Measurements from ENCODE around the gene TRAPPC13.
"Not testable (repeated sequence)": the region's sequence is repeated elsewhere in the genome, so short reads cannot be mapped to it uniquely, and the experiment has no call there.

TRAPPC13 gene

GRCh38 chr5:65674749-65675148, 49.9 kb downstream of the TRAPPC13 start:
- Histone ChIP-seq H2AFZ (ENCODE audit: low read depth, low read length, severe bottlenecking) (no peak overlapping the region), H3K9me2 (replicated peaks; ENCODE audit: insufficient read depth, low read length) (no peaks in the 10 kb centered on the region), H3K27me3 (ENCODE audit: low read length) (no peaks in the 10 kb centered on the region), H3K4me2 (ENCODE audit: low read depth, low read length, poor library complexity, severe bottlenecking) (no peak overlapping the region), H4K20me1 (ENCODE audit: low read depth, low read length) (no peaks in the 10 kb centered on the region), H3K27ac (ENCODE audit: low read depth, low read length) (no peak overlapping the region), H3K9me3 (ENCODE audit: insufficient read depth, low read length) (no peaks in the 10 kb centered on the region), H3F3A (ENCODE audit: insufficient read depth) (peaks cover 5% of the 10 kb centered on the region; the same call in 1 of the 2 replicates), H3K4me3 (ENCODE audit: insufficient read depth, low read length, poor library complexity, severe bottlenecking) (no peak overlapping the region), H3K9ac (ENCODE audit: low read length) (no peak overlapping the region), H3K79me2 (ENCODE audit: insufficient read depth, low read length) (no peaks in the 10 kb centered on the region), H3K36me3 (ENCODE audit: low read length) (no peaks in the 10 kb centered on the region)
- TF ChIP-seq CTCF (IDR thresholded peaks at IDR 0.05; ENCODE audit: insufficient read depth, low read length, poor library complexity, severe bottlenecking) (no peak), EZH2phosphoT487 (conservative IDR thresholded peaks at IDR 0.05; ENCODE audit: low read length) (no peak)

GRCh38 chr5:65676056-65676455, 51.2 kb downstream of the TRAPPC13 start:
- H3K9me3 ChIP-seq (ENCODE audit: insufficient read depth, low read length); H3K4me2 ChIP-seq (ENCODE audit: low read depth, low read length, poor library complexity, severe bottlenecking); H3K36me3 ChIP-seq (ENCODE audit: low read length); H3F3A ChIP-seq (ENCODE audit: insufficient read depth); H3K27me3 ChIP-seq (ENCODE audit: low read length); H2AFZ ChIP-seq (ENCODE audit: low read depth, low read length, severe bottlenecking); H3K9me2 ChIP-seq (replicated peaks; ENCODE audit: insufficient read depth, low read length); H4K20me1 ChIP-seq (ENCODE audit: low read depth, low read length); H3K27ac ChIP-seq (ENCODE audit: low read depth, low read length); H3K9ac ChIP-seq (ENCODE audit: low read length); H3K79me2 ChIP-seq (ENCODE audit: insufficient read depth, low read length); H3K4me3 ChIP-seq (ENCODE audit: insufficient read depth, low read length, poor library complexity, severe bottlenecking): not testable (repeated sequence)

- H3K27ac ChIP-seq (ENCODE audit: low read depth, low read length): no peak overlapping the region
- no peaks in the 10 kb centered on the region for H3K36me3 ChIP-seq (ENCODE audit: low read length)
- no peaks in the 10 kb centered on the region for H3K79me2 ChIP-seq (ENCODE audit: insufficient read depth, low read length)
- H4K20me1 ChIP-seq (ENCODE audit: low read depth, low read length): no peaks in the 10 kb centered on the region
- no peak overlapping the region for H3K4me3 ChIP-seq (ENCODE audit: insufficient read depth, low read length, poor library complexity, severe bottlenecking)
- no peaks in the 10 kb centered on the region for H3F3A ChIP-seq (ENCODE audit: insufficient read depth)
- no peaks in the 10 kb centered on the region for H3K27me3 ChIP-seq (ENCODE audit: low read length)
- H2AFZ ChIP-seq (ENCODE audit: low read depth, low read length, severe bottlenecking): no peak overlapping the region
- no peaks in the 10 kb centered on the region for H3K9me2 ChIP-seq (replicated peaks; ENCODE audit: insufficient read depth, low read length)
- H3K4me2 ChIP-seq (ENCODE audit: low read depth, low read length, poor library complexity, severe bottlenecking): no peak overlapping the region
- no peak overlapping the region for H3K9ac ChIP-seq (ENCODE audit: low read length)
- H3K9me3 ChIP-seq (ENCODE audit: insufficient read depth, low read length): no peaks in the 10 kb centered on the region
- TF ChIP-seq CTCF (IDR thresholded peaks at IDR 0.05; ENCODE audit: insufficient read depth, low read length, poor library complexity, severe bottlenecking): no peak
- no peak for TF ChIP-seq EZH2phosphoT487 (conservative IDR thresholded peaks at IDR 0.05; ENCODE audit: low read length)
Measured at GRCh38 chr5:65682148-65682547, 57.3 kb downstream of the TRAPPC13 start.

GRCh38 chr5:65693121-65693520, 68.3 kb downstream of the TRAPPC13 start:
- no peaks in the 10 kb centered on the region for H3K79me2 ChIP-seq (ENCODE audit: insufficient read depth, low read length)
- no peaks in the 10 kb centered on the region for H3K9me3 ChIP-seq (ENCODE audit: insufficient read depth, low read length)
- no peaks in the 10 kb centered on the region for H4K20me1 ChIP-seq (ENCODE audit: low read depth, low read length)
- no peaks in the 10 kb centered on the region for H3F3A ChIP-seq (ENCODE audit: insufficient read depth)
- no peaks in the 10 kb centered on the region for H3K9me2 ChIP-seq (replicated peaks; ENCODE audit: insufficient read depth, low read length)
- no peak overlapping the region for H3K27ac ChIP-seq (ENCODE audit: low read depth, low read length)
- no peak overlapping the region for H3K4me2 ChIP-seq (ENCODE audit: low read depth, low read length, poor library complexity, severe bottlenecking)
- no peaks in the 10 kb centered on the region for H3K27me3 ChIP-seq (ENCODE audit: low read length)
- TF ChIP-seq EZH2phosphoT487 (conservative IDR thresholded peaks at IDR 0.05; ENCODE audit: low read length): no peak
- TF ChIP-seq CTCF (IDR thresholded peaks at IDR 0.05; ENCODE audit: insufficient read depth, low read length, poor library complexity, severe bottlenecking): no peak
- 0 out of 2 replicates have a peak, but pooled peaks cover 4% of the 10 kb centered on the region for H3K36me3 ChIP-seq (ENCODE audit: low read length)
- H3K9ac ChIP-seq (ENCODE audit: low read length): no peak overlapping the region
- no peak overlapping the region for H2AFZ ChIP-seq (ENCODE audit: low read depth, low read length, severe bottlenecking)
- no peak overlapping the region for H3K4me3 ChIP-seq (ENCODE audit: insufficient read depth, low read length, poor library complexity, severe bottlenecking)
